ENCODE data around the gene MOB2. TPM values are rescaled to one million over a fixed set of nuclear protein-coding genes. Genes with fewer than 3 reads are reported as not detected.

Gene MOB2
- total RNA-seq, 1 donor from 2014 or later: 95.4 TPM

GRCh38 chr11:1473786-1474185 lies 12.8 kb downstream of the MOB2 start:
- Histone ChIP-seq H3K9me3 (no peaks in the 10 kb centered on the region), H3K4me3 (no peak overlapping the region), H3K27ac (no peak overlapping the region), H3K4me1 (no peaks in the 10 kb centered on the region), H3K36me3 (peaks cover 88 to 100% of the 10 kb centered on the region in 2 donors), H3K27me3 (no peaks in the 10 kb centered on the region)
- no peak for DNase-seq (ENCODE audit: low spot score in 2 of 2)
- TF ChIP-seq, protein P1, sequence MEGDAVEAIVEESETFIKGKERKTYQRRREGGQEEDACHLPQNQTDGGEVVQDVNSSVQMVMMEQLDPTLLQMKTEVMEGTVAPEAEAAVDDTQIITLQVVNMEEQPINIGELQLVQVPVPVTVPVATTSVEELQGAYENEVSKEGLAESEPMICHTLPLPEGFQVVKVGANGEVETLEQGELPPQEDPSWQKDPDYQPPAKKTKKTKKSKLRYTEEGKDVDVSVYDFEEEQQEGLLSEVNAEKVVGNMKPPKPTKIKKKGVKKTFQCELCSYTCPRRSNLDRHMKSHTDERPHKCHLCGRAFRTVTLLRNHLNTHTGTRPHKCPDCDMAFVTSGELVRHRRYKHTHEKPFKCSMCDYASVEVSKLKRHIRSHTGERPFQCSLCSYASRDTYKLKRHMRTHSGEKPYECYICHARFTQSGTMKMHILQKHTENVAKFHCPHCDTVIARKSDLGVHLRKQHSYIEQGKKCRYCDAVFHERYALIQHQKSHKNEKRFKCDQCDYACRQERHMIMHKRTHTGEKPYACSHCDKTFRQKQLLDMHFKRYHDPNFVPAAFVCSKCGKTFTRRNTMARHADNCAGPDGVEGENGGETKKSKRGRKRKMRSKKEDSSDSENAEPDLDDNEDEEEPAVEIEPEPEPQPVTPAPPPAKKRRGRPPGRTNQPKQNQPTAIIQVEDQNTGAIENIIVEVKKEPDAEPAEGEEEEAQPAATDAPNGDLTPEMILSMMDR (IDR thresholded peaks at IDR 0.05): no peak
- intact Hi-C loops (cut with DNase I): no loop called here

GRCh38 chr11:1473011-1473628 lies 13.5 kb downstream of the MOB2 start:
- no peak overlapping the region for H3K27ac ChIP-seq

GRCh38 chr11:1472180-1473005 lies 14.2 kb downstream of the MOB2 start:
- peak overlapping the region in 1 of 2 donors; percentile 25 for H3K27ac ChIP-seq
- no peaks in the 10 kb centered on the region for H3K27me3 ChIP-seq
- TF ChIP-seq, protein P1 (IDR thresholded peaks at IDR 0.05): no peak
- no peaks in the 10 kb centered on the region for H3K9me3 ChIP-seq
- no peak overlapping the region for H3K4me3 ChIP-seq
- peaks cover 86 to 97% of the 10 kb centered on the region in 2 donors for H3K36me3 ChIP-seq
- DNase-seq (ENCODE audit: low spot score in 2 of 2): no peak
- intact Hi-C loops (cut with DNase I): no loop called here
- no peaks in the 10 kb centered on the region for H3K4me1 ChIP-seq

More at GRCh38 chr11:1473011-1473628, 13.5 kb downstream of the MOB2 start:
- peaks cover 88 to 100% of the 10 kb centered on the region in 2 donors for H3K36me3 ChIP-seq
- H3K4me1 ChIP-seq: no peaks in the 10 kb centered on the region
- intact Hi-C loops (cut with DNase I): no loop called here
- no peaks in the 10 kb centered on the region for H3K9me3 ChIP-seq
- H3K4me3 ChIP-seq: no peak overlapping the region
- TF ChIP-seq, protein P1 (IDR thresholded peaks at IDR 0.05): no peak
- DNase-seq (ENCODE audit: low spot score in 2 of 2): no peak
- no peaks in the 10 kb centered on the region for H3K27me3 ChIP-seq

DNA sequence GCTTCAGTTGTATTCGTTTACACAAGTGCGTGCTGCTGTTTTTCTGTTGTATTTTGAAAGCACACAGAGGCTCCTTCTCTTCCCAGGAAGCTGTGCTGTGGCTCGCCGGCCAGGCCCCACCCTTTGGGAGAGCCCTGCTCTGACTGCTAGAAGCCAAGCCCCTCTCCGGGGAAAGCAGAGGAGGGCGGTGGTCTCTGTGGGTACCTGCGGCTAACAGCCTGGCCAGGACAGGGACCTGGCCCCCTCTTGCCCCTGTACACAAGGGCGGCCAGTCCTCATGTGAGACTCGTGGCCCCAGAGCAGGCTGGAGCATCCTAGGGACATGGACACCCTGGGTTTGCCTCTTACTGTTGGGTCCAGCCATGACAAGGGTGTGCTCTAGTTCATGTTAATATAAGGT lies 14.8 kb downstream of the MOB2 start:
- no peak for DNase-seq (ENCODE audit: low spot score in 2 of 2)
- Histone ChIP-seq H3K36me3 (peaks cover 79 to 90% of the 10 kb centered on the region in 2 donors), H3K9me3 (no peaks in the 10 kb centered on the region), H3K27me3 (no peaks in the 10 kb centered on the region), H3K4me1 (no peaks in the 10 kb centered on the region), H3K4me3 (no peak overlapping the region), H3K27ac (peak overlapping the region in 1 of 2 donors; percentile 25)
- TF ChIP-seq, protein P1 (IDR thresholded peaks at IDR 0.05): no peak
- intact Hi-C loops (cut with DNase I): no loop called here

DNA sequence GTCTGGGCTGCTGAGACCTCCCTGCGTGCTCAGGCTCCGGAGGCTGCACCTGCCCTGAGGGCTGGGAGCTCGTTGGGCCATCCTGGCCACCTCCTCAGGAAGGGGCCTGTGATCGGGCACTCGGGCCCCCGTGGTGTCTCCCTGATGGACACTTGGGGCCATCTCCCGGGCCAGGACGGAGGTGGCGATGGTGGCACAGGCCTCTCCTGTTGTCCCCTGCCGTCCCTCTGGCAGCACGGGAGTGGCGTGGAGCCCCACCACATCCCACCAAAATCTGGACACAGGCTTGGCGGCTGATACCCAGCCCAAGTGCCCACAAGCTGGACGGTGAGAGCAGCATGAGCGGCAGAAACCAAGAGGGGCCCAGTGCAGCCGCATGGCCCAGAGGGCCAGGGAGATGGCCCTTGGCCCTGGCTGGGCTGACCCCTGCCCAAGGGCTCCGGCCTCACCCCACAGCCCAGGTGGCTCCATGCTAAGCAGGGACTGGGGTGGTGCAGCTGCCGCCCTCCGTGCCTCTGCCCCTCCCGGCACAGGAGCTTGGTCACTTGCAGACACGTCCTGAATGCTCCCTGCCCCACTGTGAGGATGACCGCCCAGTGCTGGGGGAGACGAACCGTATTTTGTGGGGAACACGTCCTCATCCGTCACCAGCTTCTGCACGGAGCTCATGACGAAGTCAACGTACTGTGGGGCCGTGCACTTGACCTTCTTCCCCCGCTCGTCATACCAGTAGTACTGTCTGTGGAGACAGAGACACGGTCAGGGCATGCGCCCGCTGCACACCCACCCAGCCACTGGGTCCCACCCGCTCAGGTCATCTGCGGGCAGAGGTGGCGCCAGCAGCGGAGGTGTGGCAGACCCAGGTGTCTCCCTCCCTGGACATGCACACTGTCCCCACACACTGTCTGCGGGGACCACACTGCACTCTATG lies 15.6 kb downstream of the MOB2 start:
- no peak overlapping the region for H3K4me3 ChIP-seq
- no peaks in the 10 kb centered on the region for H3K9me3 ChIP-seq
- no peaks in the 10 kb centered on the region for H3K27me3 ChIP-seq
- peaks cover 77 to 82% of the 10 kb centered on the region in 2 donors for H3K36me3 ChIP-seq
- TF ChIP-seq, protein P1 (IDR thresholded peaks at IDR 0.05): no peak
- H3K27ac ChIP-seq: no peak overlapping the region
- intact Hi-C loops (cut with DNase I): no loop called here
- H3K4me1 ChIP-seq: no peaks in the 10 kb centered on the region
- no peak for DNase-seq (ENCODE audit: low spot score in 2 of 2)

Data from ascending aorta (tissue), 2 donors.